Activated CD4-positive, alpha-beta T cell treated with anti-CD3 and anti-CD28 coated beads, Interleukin-2, amount 10 ng/mL, durations not matched to agents 7 days and 5 days (primary cell): ENCODE results near the gene ZNF215. TPM values are rescaled to one million over a fixed set of nuclear protein-coding genes. Genes with fewer than 3 reads are reported as not detected.
"Not testable (repeated sequence)": the region's sequence is repeated elsewhere in the genome, so short reads cannot be mapped to it uniquely, and the experiment has no call there.

Experiments used
- CTCF ChIA-PET: fragments of 350-600 bp; sonication (Branson Sonifier 250); formaldehyde crosslinking; loops from one replicate; lab custom pipeline; 2021; ENCODE audit warnings: antibody characterized with exemption; lab: Charles Lee
- POLR2A ChIA-PET: fragments of 350-600 bp; sonication (Branson Sonifier 250); formaldehyde crosslinking; loops from one replicate; lab custom pipeline; 2021; ENCODE audit warnings: antibody characterized with exemption; lab: Charles Lee
- DNase-seq: peaks from one replicate; pipeline ENCODE4 v3.0.0-alpha.2; 2020
- H3K27ac Mint-ChIP-seq: one replicate; pipeline ENCODE4 v1.8.0; 2021; ENCODE audit warnings: mild to moderate bottlenecking, moderate library complexity, mixed read lengths
- H3K27me3 Mint-ChIP-seq: one replicate; pipeline ENCODE4 v1.8.0; 2021; ENCODE audit warnings: mixed read lengths
- H3K36me3 Mint-ChIP-seq: one replicate; pipeline ENCODE4 v1.8.0; 2021; ENCODE audit warnings: low read depth, mixed read lengths
- H3K4me1 Mint-ChIP-seq: one replicate; pipeline ENCODE4 v1.8.0; 2021; ENCODE audit warnings: mixed read lengths
- H3K4me3 Mint-ChIP-seq: one replicate; pipeline ENCODE4 v1.8.0; 2021; ENCODE audit warnings: mild to moderate bottlenecking, moderate library complexity, mixed read lengths
- H3K9me3 Mint-ChIP-seq: one replicate; pipeline ENCODE4 v1.8.0; 2021; ENCODE audit warnings: mixed read lengths
- total RNA-seq, 2 experiments: library from RNA; stranded (reverse); gene quantifications; one replicate each; pipeline ENCODE4 v1.2.3, GENCODE V29; 2021

Gene ZNF215
- 1 to 10 TPM in 1 of 2 experiments, under 1 TPM in 1; 0.96 to 1.4 TPM for total RNA-seq

DNA sequence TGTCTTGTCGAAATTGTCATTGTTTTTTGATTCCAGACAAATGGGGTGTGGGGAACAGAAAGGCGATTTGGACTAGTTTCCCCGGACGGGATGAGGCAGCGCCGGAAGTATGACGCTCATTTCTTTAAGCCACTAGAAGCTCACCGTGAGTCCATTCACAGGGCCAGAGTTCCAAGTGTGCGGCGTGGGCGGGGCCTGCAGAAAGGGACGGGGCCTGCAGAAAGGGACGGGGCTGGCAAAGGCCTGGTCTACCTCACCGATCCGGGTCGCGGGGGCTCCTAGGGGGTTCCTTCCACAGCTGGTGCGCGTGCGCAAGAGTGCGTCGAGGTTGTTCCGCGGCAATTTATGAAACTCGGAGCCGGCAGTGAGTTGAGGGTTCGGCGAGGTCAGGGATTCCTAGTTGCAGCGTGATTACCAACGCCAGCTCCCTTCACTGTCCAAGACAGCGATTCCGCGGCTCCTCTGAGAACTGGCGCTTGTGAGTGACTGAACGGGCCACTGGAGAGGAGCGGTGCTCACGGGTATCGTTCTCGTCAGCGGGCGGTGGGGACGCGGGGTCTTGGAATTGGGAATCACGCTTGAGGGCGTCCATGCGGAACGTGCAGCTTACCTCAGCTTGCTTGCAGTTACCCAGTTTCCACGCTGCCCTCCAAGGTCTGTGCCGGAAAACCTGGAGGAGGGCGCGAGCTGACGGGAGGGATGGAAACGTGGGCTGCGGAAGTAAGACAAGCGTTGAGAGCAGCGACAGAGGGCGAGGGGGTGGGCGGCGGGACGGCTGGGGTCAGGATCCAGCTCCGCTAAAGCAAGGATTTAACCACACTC lies at the start of gene ZNF215:
ZNF215 (plus strand) TSS at position 219 of the 822 bp plus-strand sequence. CDS start 5,847 bp downstream, outside the sequence.
- Mint-ChIP-seq H3K36me3 (no peaks in the 10 kb centered on the region), H3K4me1 (peaks cover 17% of the 10 kb centered on the region), H3K27ac (peak within 1 kb of the TSS; percentile 76), H3K9me3 (no peaks in the 10 kb centered on the region), H3K4me3 (peak within 1 kb of the TSS; percentile 83), H3K27me3 (peaks cover 34% of the 10 kb centered on the region)
- DNase-seq = peak; percentile 47
- CTCF ChIA-PET = no interaction called here
- POLR2A ChIA-PET = no interaction called here

- Mint-ChIP-seq H3K27me3 (no peaks in the 10 kb centered on the region), H3K4me1 (no peaks in the 10 kb centered on the region), H3K36me3 (no peaks in the 10 kb centered on the region), H3K4me3 (no peak overlapping the region), H3K9me3 (no peaks in the 10 kb centered on the region), H3K27ac (no peak overlapping the region)
- ChIA-PET CTCF (no interaction called here), POLR2A (no interaction called here)
- DNase-seq = no peak
Observed at GRCh38 chr11:6876914-6877313, 49.3 kb upstream of the ZNF215 start.

DNA sequence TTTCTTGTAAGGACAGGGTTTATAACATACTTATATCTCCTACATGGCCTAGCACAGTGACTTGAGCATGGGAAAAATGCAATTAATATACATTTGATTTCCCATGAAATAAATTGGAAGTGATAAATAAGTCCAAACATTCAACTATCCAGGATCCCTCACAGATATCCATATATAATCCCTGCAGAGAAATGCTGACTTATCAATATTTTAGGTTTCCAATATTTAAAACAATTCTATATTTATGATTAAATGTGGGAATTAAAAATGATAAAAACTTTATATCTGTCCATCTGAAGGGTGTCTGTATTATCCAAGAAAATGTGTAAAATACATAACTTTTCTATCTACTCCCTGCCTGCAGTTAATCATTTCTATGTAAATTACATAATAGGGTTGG lies 43.5 kb upstream of the ZNF215 start:
- no peaks in the 10 kb centered on the region for H3K36me3 Mint-ChIP-seq
- no peak overlapping the region for H3K4me3 Mint-ChIP-seq
- H3K4me1 Mint-ChIP-seq = no peaks in the 10 kb centered on the region
- POLR2A ChIA-PET = no interaction called here
- peaks cover 21% of the 10 kb centered on the region for H3K27me3 Mint-ChIP-seq
- no peak overlapping the region for H3K27ac Mint-ChIP-seq
- DNase-seq = no peak
- CTCF ChIA-PET = no interaction called here
- H3K9me3 Mint-ChIP-seq = no peaks in the 10 kb centered on the region

GRCh38 chr11:6887711-6888110 lies 38.5 kb upstream of the ZNF215 start:
- CTCF ChIA-PET = not testable (repeated sequence)

DNA sequence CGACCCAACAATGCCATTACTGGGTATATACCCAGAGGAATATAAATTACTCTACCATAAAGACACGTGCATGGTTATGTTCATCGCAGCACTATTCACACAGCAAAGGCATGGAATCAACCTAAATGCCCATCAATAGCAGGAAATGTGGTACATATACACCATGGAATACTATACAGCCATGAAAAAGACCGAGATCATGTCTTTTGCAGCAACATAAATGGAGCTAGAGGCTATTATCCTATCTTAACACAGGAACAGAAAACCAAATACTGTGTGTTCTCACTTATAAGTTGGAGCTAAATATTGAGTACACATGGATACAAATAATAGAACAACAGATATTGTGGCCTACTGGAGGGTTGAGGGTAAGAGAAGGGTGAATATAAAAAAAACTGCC lies 37.4 kb upstream of the ZNF215 start:
- H3K36me3 Mint-ChIP-seq = no peaks in the 10 kb centered on the region
- no peak overlapping the region for H3K4me3 Mint-ChIP-seq
- no peaks in the 10 kb centered on the region for H3K4me1 Mint-ChIP-seq
- peaks cover 21% of the 10 kb centered on the region for H3K27me3 Mint-ChIP-seq
- CTCF ChIA-PET = no interaction called here
- POLR2A ChIA-PET = no interaction called here
- no peak overlapping the region for H3K27ac Mint-ChIP-seq
- no peak for DNase-seq
- H3K9me3 Mint-ChIP-seq = no peaks in the 10 kb centered on the region

More at GRCh38 chr11:6887711-6888110, 38.5 kb upstream of the ZNF215 start:
- H3K4me3 Mint-ChIP-seq, POLR2A ChIA-PET, H3K4me1 Mint-ChIP-seq, H3K27ac Mint-ChIP-seq, DNase-seq, H3K36me3 Mint-ChIP-seq, H3K9me3 Mint-ChIP-seq: not testable (repeated sequence)
- peaks cover 25% of the 10 kb centered on the region for H3K27me3 Mint-ChIP-seq

DNA sequence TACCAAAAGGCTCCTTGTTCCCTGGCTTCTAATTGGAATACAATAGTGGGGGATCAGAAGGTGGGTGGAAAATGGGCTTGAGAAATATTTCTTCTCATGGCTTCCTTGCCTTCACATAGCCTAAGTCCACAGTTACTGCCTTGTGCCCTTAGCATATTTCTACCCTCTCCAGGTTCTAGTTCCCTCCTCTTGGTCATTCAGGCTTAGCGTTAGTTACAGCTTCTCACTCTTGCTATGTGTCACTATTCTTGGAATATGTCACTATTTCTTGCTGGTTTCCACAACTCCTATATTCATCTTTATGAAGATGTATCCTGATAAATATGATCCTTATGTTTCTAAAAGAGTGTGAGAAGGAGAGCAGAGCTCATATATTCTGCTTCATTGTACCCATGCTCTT lies 36.4 kb upstream of the ZNF215 start:
- no peak for DNase-seq
- no peaks in the 10 kb centered on the region for H3K4me1 Mint-ChIP-seq
- no peaks in the 10 kb centered on the region for H3K9me3 Mint-ChIP-seq
- peaks cover 13% of the 10 kb centered on the region for H3K27me3 Mint-ChIP-seq
- ChIA-PET CTCF (no interaction called here), POLR2A (no interaction called here)
- no peaks in the 10 kb centered on the region for H3K36me3 Mint-ChIP-seq
- H3K27ac Mint-ChIP-seq = no peak overlapping the region
- no peak overlapping the region for H3K4me3 Mint-ChIP-seq

DNA sequence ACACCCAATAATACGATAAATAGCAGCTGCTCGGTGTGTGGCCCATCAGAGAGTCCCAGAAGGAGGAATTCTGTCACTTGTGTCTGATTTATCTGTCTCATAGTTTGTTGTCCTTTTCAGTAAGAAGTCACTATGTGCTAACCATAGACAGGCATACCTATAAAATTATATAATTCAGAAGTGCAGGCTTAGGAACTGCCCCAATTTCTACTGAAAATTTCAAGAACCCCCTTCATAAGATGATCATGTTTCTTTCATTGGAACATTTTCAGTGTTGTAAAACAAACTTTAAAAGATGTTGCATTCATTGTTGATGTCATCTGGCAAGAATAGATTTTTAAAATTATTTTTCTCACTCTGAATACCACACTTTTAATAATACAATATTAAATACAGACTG lies 33.8 kb upstream of the ZNF215 start, which contains the start of gene OR2D2:
OR2D2 (minus strand) TSS at position 101 of the 400 bp plus-strand sequence; CDS start at position 101, 0 bp downstream.
- POLR2A ChIA-PET = no interaction called here
- Mint-ChIP-seq H3K4me3 (no peak within 1 kb of the TSS), H3K9me3 (no peaks in the 10 kb centered on the region)

DNA sequence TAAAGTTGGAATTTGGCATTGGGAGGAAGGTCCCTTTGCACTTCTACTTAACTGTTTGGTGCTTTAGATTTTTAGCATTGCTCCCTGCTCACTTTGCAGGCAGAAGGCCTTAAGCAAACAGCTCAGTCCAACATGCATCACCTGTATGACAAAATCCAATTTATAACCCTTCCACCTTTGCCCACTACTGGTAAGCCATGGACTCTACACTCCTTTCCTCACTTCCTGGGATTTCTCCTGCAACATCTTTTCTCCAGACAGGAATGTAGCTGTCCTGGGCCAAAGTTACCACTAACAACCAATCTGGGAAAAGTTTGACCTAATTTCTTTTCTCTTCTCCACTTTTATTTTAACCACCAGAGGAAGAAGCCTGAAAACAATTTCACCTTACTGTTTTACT lies 32.1 kb upstream of the ZNF215 start:
- Mint-ChIP-seq H3K4me1 (no peaks in the 10 kb centered on the region), H3K9me3 (no peaks in the 10 kb centered on the region), H3K4me3 (no peak overlapping the region), H3K27ac (no peak overlapping the region), H3K27me3 (peaks cover 10% of the 10 kb centered on the region), H3K36me3 (no peaks in the 10 kb centered on the region)
- CTCF ChIA-PET = no interaction called here
- DNase-seq = no peak
- POLR2A ChIA-PET = no interaction called here

More for the DNA sequence above, 33.8 kb upstream of the ZNF215 start, which contains the start of gene OR2D2:
- H3K36me3 Mint-ChIP-seq = no peaks in the 10 kb centered on the region
- no peak for DNase-seq
- CTCF ChIA-PET = no interaction called here
- H3K27me3 Mint-ChIP-seq = peaks cover 6% of the 10 kb centered on the region
- H3K27ac Mint-ChIP-seq = no peak within 1 kb of the TSS
- no peaks in the 10 kb centered on the region for H3K4me1 Mint-ChIP-seq

DNA sequence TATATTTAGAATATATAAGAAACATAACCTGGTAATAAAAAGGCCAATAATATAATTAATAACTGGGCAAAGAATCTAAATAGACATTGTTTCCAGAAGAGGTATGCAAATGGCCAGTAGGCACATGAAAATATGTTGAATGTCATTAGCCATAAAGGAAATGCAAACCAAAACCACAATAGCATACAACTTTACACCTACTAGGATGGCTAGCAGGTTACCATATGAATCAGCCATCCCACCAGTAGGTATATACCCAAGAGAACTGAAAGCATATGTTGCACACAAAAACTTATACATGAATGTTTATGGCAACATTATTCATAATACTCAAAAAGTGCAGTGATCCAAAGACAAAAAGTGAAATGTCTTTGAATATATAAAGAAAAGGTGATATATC lies 31.2 kb upstream of the ZNF215 start:
- H3K4me1 Mint-ChIP-seq = no peaks in the 10 kb centered on the region
- H3K27me3 Mint-ChIP-seq = peaks cover 10% of the 10 kb centered on the region
- H3K36me3 Mint-ChIP-seq = no peaks in the 10 kb centered on the region
- no peaks in the 10 kb centered on the region for H3K9me3 Mint-ChIP-seq
- ChIA-PET POLR2A (no interaction called here), CTCF (no interaction called here)
- H3K4me3 Mint-ChIP-seq = no peak overlapping the region
- no peak overlapping the region for H3K27ac Mint-ChIP-seq
- no peak for DNase-seq

GRCh38 chr11:6898911-6899310 lies 27.3 kb upstream of the ZNF215 start:
- POLR2A ChIA-PET = no interaction called here
- DNase-seq = no peak
- H3K27ac Mint-ChIP-seq = no peak overlapping the region

DNA sequence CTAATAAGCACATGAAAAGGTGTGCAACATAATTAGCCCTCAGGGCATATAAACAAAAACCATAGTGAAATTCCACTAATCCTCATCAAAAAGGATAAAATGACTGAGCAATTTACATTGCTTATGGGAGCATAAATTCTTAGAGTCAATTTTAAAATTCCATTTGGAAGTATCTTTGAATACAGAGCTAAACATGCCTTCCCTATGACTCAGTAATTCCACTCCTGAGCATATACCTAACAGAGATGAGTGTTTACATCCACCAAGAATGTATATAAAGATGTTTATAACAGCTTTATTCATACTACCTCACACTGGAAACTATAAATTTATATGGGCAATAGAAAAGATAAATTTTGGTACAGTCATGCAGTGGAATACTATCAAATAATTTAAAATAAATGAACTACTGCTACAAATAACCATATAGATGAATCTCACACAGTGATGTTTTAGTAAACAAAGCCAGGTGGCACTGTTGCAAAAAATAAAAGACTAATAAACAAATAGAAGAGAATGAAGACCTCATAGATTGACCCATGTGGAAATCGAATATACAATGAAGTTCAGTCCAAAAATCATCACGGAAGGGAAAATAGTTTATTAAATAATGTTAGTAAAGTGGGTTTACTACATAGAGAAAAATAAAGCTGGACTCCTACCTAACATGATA lies 25.8 kb upstream of the ZNF215 start:
- POLR2A ChIA-PET = no interaction called here
- DNase-seq = no peak
- Mint-ChIP-seq H3K36me3 (no peaks in the 10 kb centered on the region), H3K9me3 (no peaks in the 10 kb centered on the region), H3K4me1 (no peaks in the 10 kb centered on the region), H3K27ac (no peak overlapping the region), H3K27me3 (peaks cover 9% of the 10 kb centered on the region), H3K4me3 (no peak overlapping the region)
- CTCF ChIA-PET = no interaction called here

More at GRCh38 chr11:6898911-6899310, 27.3 kb upstream of the ZNF215 start:
- peaks cover 9% of the 10 kb centered on the region for H3K27me3 Mint-ChIP-seq
- no peak overlapping the region for H3K4me3 Mint-ChIP-seq
- no peaks in the 10 kb centered on the region for H3K36me3 Mint-ChIP-seq
- H3K9me3 Mint-ChIP-seq = no peaks in the 10 kb centered on the region
- H3K4me1 Mint-ChIP-seq = no peaks in the 10 kb centered on the region
- CTCF ChIA-PET = no interaction called here

- H3K9me3 Mint-ChIP-seq, H3K4me1 Mint-ChIP-seq, CTCF ChIA-PET, H3K27ac Mint-ChIP-seq, H3K27me3 Mint-ChIP-seq, H3K4me3 Mint-ChIP-seq, H3K36me3 Mint-ChIP-seq, DNase-seq, POLR2A ChIA-PET: not testable (repeated sequence)
Observed at GRCh38 chr11:6904804-6905203, 21.4 kb upstream of the ZNF215 start.

DNA sequence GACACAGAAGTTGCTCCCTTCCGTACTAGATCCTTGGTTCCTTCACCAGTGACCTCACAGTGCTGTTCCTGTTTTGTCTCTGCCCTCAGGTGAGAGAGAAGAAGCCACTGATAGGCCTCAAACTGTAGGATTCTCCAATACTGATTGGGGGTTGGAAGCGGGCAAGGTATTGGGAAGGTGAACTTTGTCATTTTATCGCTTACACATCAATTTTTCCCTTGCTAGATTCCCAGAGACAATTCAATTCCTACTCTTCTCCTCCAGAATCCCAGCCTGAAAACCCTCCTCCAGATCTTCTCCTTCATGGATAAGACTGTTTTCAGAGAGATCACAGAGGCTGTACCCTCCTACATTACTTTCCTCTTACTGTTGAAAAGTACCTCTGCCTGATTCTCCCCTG lies 14.8 kb upstream of the ZNF215 start:
- Mint-ChIP-seq H3K4me3 (no peak overlapping the region), H3K36me3 (no peaks in the 10 kb centered on the region), H3K4me1 (no peaks in the 10 kb centered on the region), H3K9me3 (peaks cover 2% of the 10 kb centered on the region), H3K27me3 (peaks cover 3% of the 10 kb centered on the region), H3K27ac (no peak overlapping the region)
- CTCF ChIA-PET = no interaction called here
- no peak for DNase-seq
- POLR2A ChIA-PET = no interaction called here
